GM12878 (cell line): ENCODE results near the gene RPL27. TPM values are rescaled to one million over a fixed set of nuclear protein-coding genes. Genes with fewer than 3 reads are reported as not detected.

Experiments used
- ATAC-seq: fragments of 200-7000 bp; cut with Tn5 transposase; 3 replicates; pipeline ENCODE4 v1.9.1; 2020; ENCODE audit warnings: mild to moderate bottlenecking, moderate library complexity
- BruUV-seq: library from RNA; stranded (reverse); fragments of 400-500 nt; replicated peaks from 2 replicates; lab custom pipeline; 2021; lab: Mats Ljungman, UMichigan
- CTCF ChIA-PET: fragments of 300-600 bp; sonication (Branson Sonifier 250); formaldehyde crosslinking; extraction: SDS; loops from one replicate; lab custom pipeline; 2021; ENCODE audit warnings: inconsistent platforms; lab: Yijun Ruan, JAX
- POLR2A ChIA-PET: fragments of 350-600 bp; formaldehyde crosslinking; extraction: SDS; loops from one replicate; lab custom pipeline; 2021; ENCODE audit warnings: inconsistent platforms; lab: Charles Lee
- RAD21 ChIA-PET: fragments of 300-600 bp; sonication (Branson Sonifier 250); formaldehyde crosslinking; loops from one replicate; lab custom pipeline; 2023; ENCODE audit warnings: antibody characterized with exemption; ENCODE audit not compliant: unreplicated experiment; lab: Charles Lee
- SMC1A ChIA-PET: fragments of 300-600 bp; sonication (Branson Sonifier 250); formaldehyde crosslinking; loops from one replicate; lab custom pipeline; 2023; ENCODE audit not compliant: unreplicated experiment, uncharacterized antibody; lab: Charles Lee
- DNase-seq: peaks from one replicate; pipeline ENCODE4 v3.0.0-alpha.2; 2011; ENCODE audit warnings: low read depth, low spot score
- FAIRE-seq: peaks from 3 replicates; lab custom pipeline; 2011; peaks lifted over from hg19 to GRCh38; lab: Jason Lieb, UNC
- H2AFZ ChIP-seq: 2 replicates; pipeline ENCODE4 v1.6.0; 2011; ENCODE audit warnings: low read depth, low read length, control low read depth; ENCODE audit not compliant: control insufficient read depth
- H3K27ac ChIP-seq: 2 replicates; pipeline ENCODE4 v1.5.1; 2011; ENCODE audit warnings: control low read depth; ENCODE audit not compliant: control insufficient read depth, insufficient read depth
- H3K27me3 ChIP-seq, 2 experiments: replicated peaks in 1 of 2; 2 replicates each; pipeline versions ENCODE4 v1.6.0 to v1.6.1; 2011; ENCODE audit warnings: low read length in 1 of 2; ENCODE audit not compliant: control insufficient read depth in 2 of 2, insufficient read depth in 2 of 2
- H3K36me3 ChIP-seq, 2 experiments: 2 replicates each; pipeline ENCODE4 v1.5.1; 2011; ENCODE audit warnings: low read length in 1 of 2; ENCODE audit not compliant: control insufficient read depth in 2 of 2, insufficient read depth in 2 of 2
- H3K4me1 ChIP-seq: 2 replicates; pipeline ENCODE4 v1.6.1; 2011; ENCODE audit warnings: mild to moderate bottlenecking, low read length, moderate library complexity, mixed read lengths; ENCODE audit not compliant: control insufficient read depth, insufficient read depth
- H3K4me2 ChIP-seq: 2 replicates; pipeline ENCODE4 v1.6.0; 2011; ENCODE audit warnings: control low read depth; ENCODE audit not compliant: control insufficient read depth, insufficient read depth
- H3K4me3 ChIP-seq: fragments of 200-600 bp; sonication (generic); 2 replicates; pipeline ENCODE4 v1.5.1; 2016
- H3K79me2 ChIP-seq: 2 replicates; pipeline ENCODE4 v1.6.0; 2011; ENCODE audit warnings: low read length; ENCODE audit not compliant: control insufficient read depth, insufficient read depth
- H3K9ac ChIP-seq: 2 replicates; pipeline ENCODE4 v1.8.0; 2011; ENCODE audit warnings: low read length, control low read depth, mixed read lengths; ENCODE audit not compliant: control insufficient read depth, insufficient read depth
- H3K9me3 ChIP-seq: replicated peaks from 3 replicates; pipeline ENCODE4 v1.5.1; 2011; ENCODE audit warnings: mild to moderate bottlenecking, low read length; ENCODE audit not compliant: control insufficient read depth, insufficient read depth
- H4K20me1 ChIP-seq: 2 replicates; pipeline ENCODE4 v1.6.0; 2011; ENCODE audit not compliant: control insufficient read depth, insufficient read depth
- BCL3 ChIP-seq: IDR thresholded peaks from 2 replicates; pipeline ENCODE4 v1.6.1; 2011; ENCODE audit warnings: borderline replicate concordance, low read depth, mild to moderate bottlenecking, moderate library complexity, low read length; ENCODE audit not compliant: insufficient read depth, poor library complexity, severe bottlenecking
- CEBPB ChIP-seq, 2 experiments: fragments of 150-350 bp in 1 of 2; IDR thresholded peaks; 2 replicates each; pipeline ENCODE4 v1.6.1; 2012 to 2014; ENCODE audit warnings: low read depth in 2 of 2, low read length in 2 of 2, borderline replicate concordance in 1 of 2, inconsistent platforms in 1 of 2
- CHD4 ChIP-seq: fragments of 200-600 bp; sonication (generic); IDR thresholded peaks from 2 replicates; pipeline ENCODE4 v1.6.1; 2016; ENCODE audit warnings: mild to moderate bottlenecking
- ELK1 ChIP-seq: IDR thresholded peaks from 2 replicates; pipeline ENCODE4 v1.6.1; 2012; ENCODE audit warnings: low read depth, low read length, improper control_type of control experiment
- HCFC1 ChIP-seq: fragments of 150-350 bp; IDR thresholded peaks from 2 replicates; pipeline ENCODE4 v1.6.1; 2014; ENCODE audit warnings: low read length
- MLLT1 ChIP-seq: fragments of 450-650 bp; IDR thresholded peaks from 2 replicates; pipeline ENCODE4 v1.6.1; 2016; ENCODE audit warnings: mild to moderate bottlenecking
- MTA3 ChIP-seq: IDR thresholded peaks from 2 replicates; pipeline ENCODE4 v1.6.1; 2012; ENCODE audit warnings: low read length, inconsistent platforms, borderline replicate concordance
- MYC ChIP-seq: IDR thresholded peaks from 2 replicates; pipeline ENCODE4 v1.6.1; 2011; ENCODE audit warnings: mild to moderate bottlenecking, low read length, moderate library complexity, inconsistent platforms; ENCODE audit not compliant: insufficient read depth, insufficient replicate concordance, insufficient read length, severe bottlenecking
- TCF3 ChIP-seq: IDR thresholded peaks from 2 replicates; pipeline ENCODE4 v1.6.1; 2012; ENCODE audit warnings: low read depth, mild to moderate bottlenecking, low read length, borderline replicate concordance; ENCODE audit not compliant: insufficient read depth
- USF1 ChIP-seq: IDR thresholded peaks from 2 replicates; pipeline ENCODE4 v1.6.1; 2011; ENCODE audit warnings: borderline replicate concordance, low read depth, mild to moderate bottlenecking, moderate library complexity, mixed read lengths, low read length; ENCODE audit not compliant: insufficient read depth; ENCODE audit errors: extremely low read length
- USF2 ChIP-seq: IDR thresholded peaks from 2 replicates; pipeline ENCODE4 v1.6.1; 2011; ENCODE audit warnings: low read depth, low read length, improper control_type of control experiment, borderline replicate concordance
- ZNF207 ChIP-seq: fragments of 450-650 bp; IDR thresholded peaks from 2 replicates; pipeline ENCODE4 v1.6.1; 2014; ENCODE audit warnings: antibody characterized with exemption, mild to moderate bottlenecking, borderline replicate concordance
- ZNF274 ChIP-seq: IDR thresholded peaks from one replicate; pipeline ENCODE4 v1.8.0; 2011; ENCODE audit not compliant: insufficient read length, insufficient read depth
- ZNF384 ChIP-seq: IDR thresholded peaks from 2 replicates; pipeline ENCODE4 v1.6.1; 2012; ENCODE audit warnings: low read depth, mild to moderate bottlenecking, low read length, improper control_type of control experiment, borderline replicate concordance
- WGBS: methylation state at CpG from one replicate; pipeline ENCODE4 v1.1.6; 2016; ENCODE audit warnings: low lambda C conversion rate; ENCODE audit not compliant: insufficient replicate concordance, insufficient coverage; ENCODE audit errors: missing lambda C conversion rate; 5-methylcytosine and 5-hydroxymethylcytosine counted together
- in situ Hi-C: fragments of 300-500 bp; cut with MboI; formaldehyde crosslinking; loops from 9 replicates; pipeline ENCODE4 v1.14.3; 2018; ENCODE audit warnings: mixed read lengths
- intact Hi-C: fragments of 100-400 bp; cut with micrococcal nuclease; formaldehyde crosslinking; loops from one replicate; pipeline ENCODE4 v1.14.2; 2022; ENCODE audit not compliant: unreplicated experiment
- polyA plus RNA-seq, 11 experiments: library from polyadenylated mRNA; depleted of rRNA in 4 of 11; unstranded in 6 of 11; stranded (reverse) in 5 of 11; fragments of >200 nt; fragmentation: Nextera tagmentation in 4 of 11; fragmentation: Illumina TruSeq in 1 of 11; extraction: Ambion mirVana in 4 of 11; extraction: Trizol in 1 of 11; gene quantifications; 1 replicate in 1 of 11; 2 replicates in 10 of 11; pipeline versions ENCODE4 v1.2.1 to v1.2.3, GENCODE V29; 2011 to 2016; ENCODE audit warnings: inconsistent platforms in 2 of 11, missing spikeins in 2 of 11, low read depth in 1 of 11
- total RNA-seq, 4 experiments: library from RNA; depleted of rRNA in 3 of 4; stranded (reverse); fragments of >200 nt in 3 of 4; fragmentation: Illumina TruSeq in 1 of 4; extraction: Trizol in 1 of 4; gene quantifications; 2 replicates each; pipeline versions ENCODE4 v1.2.1 to v1.2.3, GENCODE V29; 2013 to 2021

Gene RPL27
- total and polyA plus RNA-seq, 10 of the 15 experiments (the other 5 are each of a cell fraction or from before 2014, with no cell fraction given) = 1,748 to 6,934 (median 3,779) TPM

GRCh38 chr17:42989141-42989540 is 9.1 kb upstream of the RPL27 start:
- CTCF ChIA-PET = interaction anchor here (1.0 kb wide), 1 partner anchor 9 kb away, joined by 3 read pairs; the partner anchor contains the start of gene RPL27
- peaks cover 13 to 35% of the 10 kb centered on the region in 2 experiments for H3K36me3 ChIP-seq
- POLR2A ChIA-PET = interaction anchor here (0.6 kb wide), 1 partner anchor 517 kb away, joined by 3 read pairs; no protein-coding TSS in a partner anchor
- H3K27me3 ChIP-seq = no peaks in the 10 kb centered on the region
- intact Hi-C loops = no loop called here
- no peaks in the 10 kb centered on the region for H3K9me3 ChIP-seq
- no peaks in the 10 kb centered on the region for H4K20me1 ChIP-seq
- peaks cover 11% of the 10 kb centered on the region for H3K79me2 ChIP-seq
- TF ChIP-seq ZNF207 (no peak), MYC (no peak), USF2 (no peak), ELK1 (no peak), CEBPB (IDR thresholded peaks at IDR 0.05; ENCODE audit: borderline replicate concordance in 1 of 2, low read depth in 2 of 2, low read length in 2 of 2) (no peak), CHD4 (no peak), ZNF274 (no peak), ZNF384 (no peak), BCL3 (no peak), TCF3 (no peak), HCFC1 (no peak), MLLT1 (no peak), USF1 (no peak), MTA3 (no peak)
- TF ChIP-seq, all 136 proteins: peak for 0
- Histone ChIP-seq H3K27ac (no peak overlapping the region), H3K4me3 (no peak overlapping the region), H3K4me2 (no peak overlapping the region), H3K9ac (no peak overlapping the region), H2AFZ (no peak overlapping the region), H3K4me1 (peaks cover 20% of the 10 kb centered on the region)
- in situ Hi-C loops = no loop called here
- no TSS peak for BruUV-seq
- no peak for DNase-seq
- FAIRE-seq = no peak
- 99% methylated on average over 5 of the region's 5 CpGs for WGBS
- ATAC-seq = no peak
- SMC1A ChIA-PET = interaction anchor here (5.8 kb wide), 1 partner anchor 9 kb away, joined by 47 read pairs; the partner anchor contains the start of gene RPL27
- RAD21 ChIA-PET = no interaction called here
